Neuronal stem cell (in vitro differentiated cells): Measurements from ENCODE around the gene TLR9. TPM values are rescaled to one million over a fixed set of nuclear protein-coding genes. Genes with fewer than 3 reads are reported as not detected.
"Not testable (repeated sequence)": the region's sequence is repeated elsewhere in the genome, so short reads cannot be mapped to it uniquely, and the experiment has no call there.

ENCODE experiments used
- DNase-seq: peaks from one replicate; pipeline ENCODE4 v3.0.0-alpha.2; 2013; ENCODE audit warnings: low spot score
- H2AFZ ChIP-seq: one replicate; pipeline ENCODE4 v1.6.1; 2013; ENCODE audit warnings: mild to moderate bottlenecking, low read length, inconsistent platforms
- H2AK5ac ChIP-seq: 2 replicates; pipeline ENCODE4 v1.6.1; 2013; ENCODE audit warnings: low read depth, mild to moderate bottlenecking, inconsistent platforms, low read length, moderate library complexity, mixed read lengths
- H2BK120ac ChIP-seq: 2 replicates; pipeline ENCODE4 v1.6.1; 2013; ENCODE audit warnings: low read depth, mild to moderate bottlenecking, inconsistent platforms, low read length, moderate library complexity, mixed read lengths
- H2BK12ac ChIP-seq: one replicate; pipeline ENCODE4 v1.6.1; 2013; ENCODE audit warnings: low read length, inconsistent platforms
- H2BK15ac ChIP-seq: 2 replicates; pipeline ENCODE4 v1.6.1; 2013; ENCODE audit warnings: mild to moderate bottlenecking, low read length, inconsistent platforms, mixed read lengths
- H2BK5ac ChIP-seq: one replicate; pipeline ENCODE4 v1.6.1; 2013; ENCODE audit warnings: inconsistent platforms, mild to moderate bottlenecking, low read length, moderate library complexity
- H3K14ac ChIP-seq: one replicate; pipeline ENCODE4 v1.6.1; 2013; ENCODE audit warnings: low read length, inconsistent platforms
- H3K18ac ChIP-seq: 2 replicates; pipeline ENCODE4 v1.6.1; 2013; ENCODE audit warnings: low read length, inconsistent platforms
- H3K23ac ChIP-seq: 2 replicates; pipeline ENCODE4 v1.6.1; 2013; ENCODE audit warnings: low read depth, mild to moderate bottlenecking, mixed read lengths, low read length, inconsistent platforms; ENCODE audit not compliant: poor library complexity
- H3K27ac ChIP-seq: replicated peaks from 3 replicates; pipeline ENCODE4 v1.5.1; 2013; ENCODE audit warnings: low read length, inconsistent platforms
- H3K27me3 ChIP-seq, 3 experiments: 2 replicates each; pipeline ENCODE4 v1.6.1; 2013; ENCODE audit warnings: low read length in 3 of 3, mild to moderate bottlenecking in 2 of 3, inconsistent platforms in 1 of 3, low read depth in 1 of 3, mixed read lengths in 1 of 3, moderate library complexity in 1 of 3; ENCODE audit not compliant: control insufficient read depth in 3 of 3, insufficient read depth in 3 of 3
- H3K36me3 ChIP-seq, 2 donors: replicated peaks in 1 of 2; 2 replicates each; pipeline ENCODE4 v1.6.1; 2013; ENCODE audit warnings: low read length in 2 of 2; ENCODE audit not compliant: control insufficient read depth in 2 of 2, insufficient read depth in 2 of 2
- H3K4ac ChIP-seq: 2 replicates; pipeline ENCODE4 v1.6.1; 2013; ENCODE audit warnings: inconsistent platforms, mild to moderate bottlenecking, low read length, moderate library complexity
- H3K4me1 ChIP-seq, 2 donors: 1 replicate in 1 of 2; 2 replicates in 1 of 2; pipeline ENCODE4 v1.6.1; 2013; ENCODE audit warnings: low read length in 2 of 2, low read depth in 1 of 2; ENCODE audit not compliant: control insufficient read depth in 2 of 2, insufficient read depth in 1 of 2
- H3K4me2 ChIP-seq: one replicate; pipeline ENCODE4 v1.6.1; 2013; ENCODE audit warnings: mild to moderate bottlenecking, low read length, inconsistent platforms; ENCODE audit not compliant: insufficient read depth, poor library complexity, severe bottlenecking
- H3K4me3 ChIP-seq, 2 donors: 2 replicates each; pipeline ENCODE4 v1.5.1; 2013; ENCODE audit warnings: low read length in 2 of 2, mild to moderate bottlenecking in 2 of 2, inconsistent platforms in 1 of 2, moderate library complexity in 1 of 2
- H3K79me1 ChIP-seq: one replicate; pipeline ENCODE4 v1.6.1; 2013; ENCODE audit warnings: low read depth, mild to moderate bottlenecking, inconsistent platforms, low read length, moderate library complexity
- H3K9ac ChIP-seq: one replicate; pipeline ENCODE4 v1.6.1; 2013; ENCODE audit warnings: mild to moderate bottlenecking, low read depth, low read length, inconsistent platforms; ENCODE audit not compliant: poor library complexity
- H3K9me3 ChIP-seq, 2 donors: replicated peaks in 1 of 2; 2 replicates each; pipeline versions ENCODE3 to v1.6.1; 2013; ENCODE audit warnings: low read length in 2 of 2, mild to moderate bottlenecking in 2 of 2, inconsistent platforms in 1 of 2, low read depth in 1 of 2, mixed read lengths in 1 of 2, moderate library complexity in 1 of 2; ENCODE audit not compliant: control insufficient read depth in 2 of 2, insufficient read depth in 1 of 2
- H4K8ac ChIP-seq: one replicate; pipeline ENCODE4 v1.6.1; 2013; ENCODE audit warnings: low read depth, mild to moderate bottlenecking, inconsistent platforms, low read length, moderate library complexity
- H4K91ac ChIP-seq: one replicate; pipeline ENCODE4 v1.6.1; 2013; ENCODE audit warnings: low read length, low read depth, mild to moderate bottlenecking, inconsistent platforms; ENCODE audit not compliant: poor library complexity
- WGBS, 2 donors: extraction: QIAGEN DNeasy Blood & Tissue Kit; methylation state at CpG; one replicate each; pipeline ENCODE4 v1.1.7; 2013; ENCODE audit warnings: missing lambda C conversion rate in 2 of 2, mixed read lengths in 1 of 2; ENCODE audit not compliant: insufficient read length in 2 of 2, insufficient replicate concordance in 1 of 2; ENCODE audit errors: extremely low coverage in 2 of 2; 5-methylcytosine and 5-hydroxymethylcytosine counted together
- polyA plus RNA-seq, 2 experiments: library from polyadenylated mRNA; stranded (reverse); fragments of 200-250 nt; gene quantifications; one replicate each; pipeline ENCODE4 v1.2.3, GENCODE V29; 2013

Gene TLR9
- 0.04 TPM for polyA plus RNA-seq (2013, experiment 1 of 2)
- 0.10 TPM for polyA plus RNA-seq (2013, experiment 2 of 2)

- Histone ChIP-seq H4K91ac (no peak within 1 kb of the TSS), H3K79me1 (peaks cover 2% of the 10 kb centered on the region), H3K18ac (no peak within 1 kb of the TSS), H3K27ac (no peak within 1 kb of the TSS), H4K8ac (peak within 1 kb of the TSS; percentile 52), H2BK15ac (peak within 1 kb of the TSS; percentile 49), H3K9ac (no peak within 1 kb of the TSS), H3K23ac (peak within 1 kb of the TSS; percentile 55), H3K27me3 (no peaks in the 10 kb centered on the region), H2AK5ac (peak within 1 kb of the TSS; percentile 70), H2AFZ (no peak within 1 kb of the TSS), H3K4ac (no peak within 1 kb of the TSS), H3K4me3 (no peak within 1 kb of the TSS), H3K9me3 (no peaks in the 10 kb centered on the region), H3K4me1 (peaks cover 0 to under 1% of the 10 kb centered on the region in 2 donors), H2BK120ac (peak within 1 kb of the TSS; percentile 16), H2BK12ac (peak within 1 kb of the TSS; percentile 75), H2BK5ac (peak within 1 kb of the TSS; percentile 6), H3K4me2 (no peak within 1 kb of the TSS), H3K14ac (peak within 1 kb of the TSS; percentile 56), H3K36me3 (peaks cover 5 to 23% of the 10 kb centered on the region in 2 donors)
- whole genome bisulfite sequencing, 2 donors, result no CpG with 5 or more reads among the region's 9 CpGs
- no peak for DNase-seq
These were observed at the start of gene TLR9 for GRCh38 chr3:52225452-52226228. TSS of gene TLR9 (minus strand) at chr3:52225645. CDS start at chr3:52225529, 116 bp downstream.

DNA sequence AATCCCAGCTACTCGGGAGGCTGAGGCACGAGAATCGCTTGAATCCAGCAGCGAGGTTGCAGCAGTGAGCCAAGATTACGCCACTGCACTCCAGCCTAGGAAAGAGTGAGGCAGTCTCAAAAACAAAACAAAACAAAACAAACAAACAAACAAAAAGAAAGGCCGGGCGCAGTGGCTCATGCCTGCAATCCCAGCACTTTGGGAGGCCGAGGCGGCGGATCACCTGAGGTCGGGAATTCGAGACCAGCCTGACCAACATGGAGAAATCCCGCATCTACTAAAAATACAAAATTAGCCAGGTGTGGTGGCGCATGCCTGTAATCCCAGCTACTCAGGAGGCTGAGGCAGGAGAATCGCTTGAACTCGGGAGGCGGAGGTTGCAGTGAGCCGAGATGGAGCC lies 49.3 kb upstream of the TLR9 start:
- H3K36me3 ChIP-seq, result peaks cover 11 to 74% of the 10 kb centered on the region in 2 donors
- WGBS, 2 donors, result no CpG with 5 or more reads among the region's 18 CpGs
- not testable (repeated sequence) for H3K79me1 ChIP-seq

DNA sequence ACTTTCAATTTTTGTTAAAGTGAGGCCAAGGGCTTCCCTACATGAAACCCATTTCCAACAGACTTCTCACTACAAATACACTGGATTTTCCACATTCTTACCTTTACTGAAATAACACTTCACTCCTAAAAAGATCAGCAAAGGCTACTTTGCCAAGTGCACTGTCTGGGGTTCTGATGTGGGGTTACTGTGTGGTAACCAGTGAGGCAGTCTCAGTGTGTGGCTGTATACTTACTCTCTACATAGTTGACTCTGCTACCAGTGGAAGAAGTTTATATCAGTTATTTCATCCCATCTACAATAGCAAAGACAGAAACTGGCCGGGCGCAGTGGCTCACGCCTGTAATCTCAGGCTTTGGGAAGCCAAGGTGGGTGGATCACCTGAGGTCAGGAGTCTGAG lies 47.4 kb upstream of the TLR9 start:
- no peak overlapping the region for H2BK120ac ChIP-seq
- no peak overlapping the region for H4K8ac ChIP-seq
- H2AK5ac ChIP-seq, result no peak overlapping the region
- no peak overlapping the region for H3K27ac ChIP-seq
- H3K79me1 ChIP-seq, result peaks cover 11% of the 10 kb centered on the region
- DNase-seq, result no peak
- no peaks in the 10 kb centered on the region for H3K9me3 ChIP-seq
- no peaks in the 10 kb centered on the region for H3K27me3 ChIP-seq
- H3K14ac ChIP-seq, result no peak overlapping the region
- H3K36me3 ChIP-seq, result peaks cover 19 to 94% of the 10 kb centered on the region in 2 donors
- H3K9ac ChIP-seq, result no peak overlapping the region
- no peak overlapping the region for H3K4ac ChIP-seq
- H3K23ac ChIP-seq, result no peak overlapping the region
- H3K4me1 ChIP-seq, result peaks cover 8 to 12% of the 10 kb centered on the region in 2 donors
- H3K4me2 ChIP-seq, result no peak overlapping the region
- H2BK15ac ChIP-seq, result no peak overlapping the region
- no peak overlapping the region for H2BK5ac ChIP-seq
- H2AFZ ChIP-seq, result no peak overlapping the region
- WGBS, 2 donors, result no CpG with 5 or more reads among the region's 3 CpGs
- no peak overlapping the region for H2BK12ac ChIP-seq
- H3K4me3 ChIP-seq, result no peak overlapping the region
- H3K18ac ChIP-seq, result no peak overlapping the region
- H4K91ac ChIP-seq, result no peak overlapping the region

More for the DNA sequence above, 49.3 kb upstream of the TLR9 start:
- H2BK12ac ChIP-seq, H2AK5ac ChIP-seq, H2BK120ac ChIP-seq, H3K9me3 ChIP-seq, H2AFZ ChIP-seq, H3K9ac ChIP-seq, H3K14ac ChIP-seq, H3K23ac ChIP-seq, H3K4me2 ChIP-seq, H3K4ac ChIP-seq, H3K27ac ChIP-seq, H4K8ac ChIP-seq, H3K27me3 ChIP-seq, H4K91ac ChIP-seq, H2BK15ac ChIP-seq, H2BK5ac ChIP-seq, H3K18ac ChIP-seq, DNase-seq, H3K4me3 ChIP-seq: not testable (repeated sequence)
- peaks cover 9 to 23% of the 10 kb centered on the region in 2 donors for H3K4me1 ChIP-seq

- H3K4me3 ChIP-seq, H2AFZ ChIP-seq, H3K9me3 ChIP-seq, H2AK5ac ChIP-seq, H3K4me2 ChIP-seq, H2BK15ac ChIP-seq, H3K27ac ChIP-seq, H3K27me3 ChIP-seq, H3K9ac ChIP-seq, DNase-seq, H3K18ac ChIP-seq, H2BK5ac ChIP-seq, H3K79me1 ChIP-seq, H3K23ac ChIP-seq, H3K14ac ChIP-seq, H3K4ac ChIP-seq, H2BK12ac ChIP-seq, H4K8ac ChIP-seq, H2BK120ac ChIP-seq, H4K91ac ChIP-seq: not testable (repeated sequence)
- Histone ChIP-seq H3K36me3 (peaks cover 21 to 98% of the 10 kb centered on the region in 2 donors), H3K4me1 (peaks cover 6 to 11% of the 10 kb centered on the region in 2 donors)
- WGBS, 2 donors, result no CpG with 5 or more reads among the region's 9 CpGs
These were observed 46.7 kb upstream of the TLR9 start for GRCh38 chr3:52272172-52272571.
